ENCODE results near the gene UBE2S.
A peak's percentile ranks its signal among the peaks of the same experiment; 100 is the strongest.
"Not testable (repeated sequence)": the region's sequence is repeated elsewhere in the genome, so short reads cannot be mapped to it uniquely, and the experiment has no call there.

UBE2S gene

DNA sequence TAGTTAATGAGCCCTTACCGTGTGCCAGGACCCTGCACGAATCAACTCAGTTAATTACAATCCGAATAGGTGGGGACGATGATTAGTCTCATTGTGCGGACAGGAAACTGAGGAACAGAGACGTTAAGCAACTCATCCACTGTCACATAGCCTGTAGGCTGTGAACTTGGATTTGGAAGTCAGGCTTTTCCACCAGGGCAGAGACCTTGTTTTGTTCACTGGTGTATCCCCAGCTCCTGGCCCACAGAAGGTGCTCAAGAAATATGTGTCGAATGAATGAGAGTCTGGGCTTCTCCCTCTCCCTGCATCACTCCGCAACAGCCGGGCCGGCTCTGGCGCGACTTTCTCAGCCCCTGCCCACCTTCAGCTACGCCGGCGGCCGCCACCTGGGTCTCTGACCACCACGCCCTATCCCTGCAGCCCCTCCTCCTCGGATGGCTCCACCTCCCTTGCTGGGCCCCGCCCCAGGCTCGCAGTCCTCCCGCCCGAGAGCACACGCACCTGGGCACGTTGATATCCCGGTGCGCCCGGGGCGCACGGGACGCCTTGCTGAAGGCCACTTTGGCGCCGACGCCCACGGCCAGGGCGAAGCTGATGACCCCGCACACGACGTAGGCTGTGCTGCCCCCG, 34.2 kb upstream of the UBE2S start:
- no peak for DNase-seq

GRCh38 chr19:55441319-55441691, 33.7 kb upstream of the UBE2S start:
- DNase-seq: no peak

GRCh38 chr19:55440411-55441105, 33.0 kb upstream of the UBE2S start:
- DNase-seq: no peak

GRCh38 chr19:55439052-55439451, 31.5 kb upstream of the UBE2S start:
- no peak for DNase-seq

DNA sequence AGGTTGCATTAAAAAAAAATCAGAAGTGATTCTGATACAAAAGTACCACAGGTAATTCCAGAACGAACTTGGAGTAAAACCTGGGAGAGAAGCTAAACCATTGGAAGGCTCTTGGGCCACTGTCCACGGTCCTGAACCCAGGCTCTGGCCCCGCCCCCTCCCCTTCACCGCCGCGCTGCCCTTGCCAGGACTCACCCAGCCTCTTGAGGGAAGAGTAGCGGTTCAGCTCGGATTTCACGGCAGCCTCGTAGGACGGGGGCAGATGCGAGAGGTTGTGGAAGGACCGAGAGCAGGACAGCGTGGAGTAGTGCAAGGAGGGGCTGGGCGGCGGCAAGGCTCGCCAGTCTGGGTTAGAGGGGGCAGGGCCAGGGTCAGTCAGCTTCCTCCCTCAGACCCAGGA, 29.8 kb upstream of the UBE2S start:
- DNase-seq: peak; percentile 53

DNA sequence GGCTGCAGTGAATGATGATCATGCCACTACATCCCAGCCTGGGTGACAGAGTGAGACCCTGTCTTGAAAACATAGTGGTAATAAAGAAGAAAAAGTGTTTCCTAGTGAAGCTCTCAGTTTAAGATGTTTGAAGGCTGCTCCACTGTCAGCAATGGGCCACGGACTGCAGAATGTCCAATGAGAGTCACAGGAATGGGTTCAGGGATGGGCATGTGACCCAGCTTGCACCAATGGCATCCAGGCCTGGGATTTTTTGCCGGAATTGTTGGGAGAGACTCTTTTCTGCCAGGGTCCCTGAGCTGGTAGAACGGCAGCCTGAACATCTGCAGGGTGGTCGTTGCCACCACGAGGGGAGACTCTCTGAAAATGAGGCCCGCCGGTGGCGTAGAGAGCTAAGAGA, 29.3 kb upstream of the UBE2S start:
- DNase-seq: no peak

DNA sequence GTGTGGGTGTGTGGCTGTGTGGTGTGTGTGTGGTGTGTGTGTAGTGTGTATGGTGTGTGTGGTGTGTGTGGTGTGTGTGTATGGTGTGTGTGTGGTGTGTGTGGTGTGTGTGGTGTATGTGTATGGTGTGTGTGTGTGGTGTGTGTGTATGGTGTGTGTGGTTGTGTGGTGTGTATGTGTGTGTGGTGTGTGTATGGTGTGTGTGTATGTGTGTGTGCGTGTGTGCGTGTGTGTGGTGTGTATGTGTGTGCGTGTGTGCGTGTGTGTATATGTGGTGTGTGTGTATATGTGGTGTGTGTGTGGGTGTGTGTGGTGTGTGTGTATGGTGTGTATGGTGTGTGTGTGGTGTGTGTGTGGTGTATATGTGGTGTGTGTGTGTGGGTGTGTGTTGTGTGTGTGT, 27.4 kb upstream of the UBE2S start:
- no peak for DNase-seq

DNA sequence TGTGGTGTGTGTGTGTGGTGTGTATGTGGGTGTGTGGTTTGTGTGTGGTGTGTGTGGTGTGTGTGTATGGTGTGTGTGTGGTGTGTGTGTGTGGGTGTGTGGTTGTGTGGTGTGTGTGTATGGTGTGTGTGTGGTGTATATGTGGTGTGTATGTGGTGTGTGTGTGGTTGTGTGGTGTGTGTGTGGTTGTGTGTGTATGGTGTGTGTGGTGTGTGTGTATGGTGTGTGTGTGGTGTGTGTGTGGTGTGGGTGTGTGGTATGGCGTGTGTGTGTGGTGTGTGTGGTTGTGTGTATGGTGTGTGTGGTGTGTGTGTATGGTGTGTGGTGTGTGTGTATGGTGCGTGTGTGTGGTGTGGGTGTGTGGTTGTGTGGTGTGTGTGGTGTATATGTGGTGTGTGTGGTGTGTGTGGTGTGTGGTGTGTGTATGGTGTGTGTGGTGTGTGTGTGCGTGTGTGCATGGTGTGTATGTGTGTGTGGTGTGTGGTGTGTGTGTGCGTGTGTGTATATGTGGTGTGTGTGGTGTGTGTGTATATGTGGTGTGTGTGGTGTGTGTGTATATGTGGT, 26.9 kb upstream of the UBE2S start:
- DNase-seq: no peak

DNA sequence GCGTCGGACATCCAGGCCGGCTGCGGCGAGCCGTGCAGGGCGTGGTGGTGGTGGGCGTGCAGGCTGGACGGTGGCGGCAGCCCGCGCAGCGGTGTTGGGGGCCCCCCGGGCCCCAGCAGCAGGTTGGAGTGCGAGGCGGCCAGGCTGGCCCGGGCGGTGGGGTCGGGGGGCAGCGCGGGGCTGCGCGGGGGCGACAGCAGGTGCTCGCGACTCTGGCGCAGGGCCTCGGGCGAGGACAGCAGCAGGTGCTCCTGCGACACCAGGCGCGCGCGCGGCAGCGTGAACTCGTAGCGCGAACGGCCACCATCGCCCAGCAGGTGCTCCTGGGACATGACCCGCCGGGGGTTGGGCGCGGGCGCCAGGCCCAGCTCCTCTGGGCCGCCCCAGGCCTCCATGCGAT, 25.7 kb upstream of the UBE2S start:
- no peak for DNase-seq

- no peak for DNase-seq
Observed at GRCh38 chr19:55432241-55432959, 24.8 kb upstream of the UBE2S start.

- DNase-seq: no peak
Observed at GRCh38 chr19:55431183-55431582, 23.6 kb upstream of the UBE2S start.

DNA sequence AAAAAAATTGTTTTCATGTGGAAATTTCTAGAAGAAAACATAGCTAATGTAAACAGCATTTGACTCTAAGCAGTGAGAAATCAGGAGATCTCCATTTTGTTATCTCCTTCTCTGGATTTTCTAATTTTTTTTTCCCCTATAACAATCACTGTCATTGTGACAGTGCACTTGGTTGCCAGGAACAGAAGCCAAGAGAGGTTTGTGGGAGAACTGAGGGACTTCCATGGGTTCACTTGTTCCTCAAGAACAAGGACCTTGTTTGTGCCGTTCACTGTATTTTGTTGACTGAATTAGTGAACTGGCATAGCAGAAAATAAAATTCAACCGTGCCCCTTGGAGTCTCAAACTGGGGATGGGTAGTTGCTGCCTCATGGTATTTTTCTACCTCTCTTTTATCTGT, 18.5 kb upstream of the UBE2S start:
- DNase-seq: no peak

DNA sequence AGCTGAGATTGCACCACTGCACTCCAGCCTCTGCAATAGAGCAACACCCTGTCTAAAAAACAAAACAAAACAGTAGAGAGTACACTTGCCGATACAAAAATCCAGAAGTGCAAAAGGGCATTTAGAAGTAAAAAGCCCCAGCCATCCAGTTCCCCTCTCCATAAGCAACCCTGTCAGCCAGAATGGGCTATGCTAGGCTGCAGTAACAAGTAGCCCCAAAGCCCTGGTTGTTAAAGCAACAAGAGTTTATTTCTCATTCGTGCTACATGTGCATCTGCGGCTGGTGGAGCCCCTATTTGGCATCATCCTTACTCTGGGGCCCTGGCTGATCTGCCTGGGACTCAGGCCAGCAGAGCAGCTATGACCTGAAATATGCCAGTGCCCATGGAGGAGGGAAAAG, 16.9 kb upstream of the UBE2S start:
- no peak for DNase-seq

- DNase-seq: no peak
Observed at GRCh38 chr19:55423225-55424005, 15.8 kb upstream of the UBE2S start.

DNA sequence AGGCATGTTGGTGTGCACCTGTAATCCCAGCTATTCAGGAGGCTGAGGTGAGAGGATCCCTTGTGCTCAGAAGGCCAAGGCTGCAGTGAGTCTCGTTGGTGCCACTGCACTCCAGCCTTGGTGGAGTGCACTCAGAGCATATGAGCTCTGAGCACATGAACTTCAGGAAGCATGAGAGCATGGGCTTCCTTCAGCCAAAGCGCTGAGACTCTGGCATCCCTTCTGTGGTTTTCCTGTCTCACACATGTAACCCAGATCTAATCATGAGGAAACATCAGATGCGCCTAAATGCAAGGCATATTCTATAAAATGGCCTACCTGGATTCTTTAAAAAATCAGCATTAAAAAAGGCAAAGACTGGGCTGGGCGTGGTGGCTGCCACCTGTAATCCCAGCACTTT, 13.7 kb upstream of the UBE2S start:
- not testable (repeated sequence) for DNase-seq

GRCh38 chr19:55419624-55420236, 12.1 kb upstream of the UBE2S start:
- no peak for DNase-seq

- DNase-seq: no peak
Observed at GRCh38 chr19:55419103-55419502, 11.5 kb upstream of the UBE2S start.

DNA sequence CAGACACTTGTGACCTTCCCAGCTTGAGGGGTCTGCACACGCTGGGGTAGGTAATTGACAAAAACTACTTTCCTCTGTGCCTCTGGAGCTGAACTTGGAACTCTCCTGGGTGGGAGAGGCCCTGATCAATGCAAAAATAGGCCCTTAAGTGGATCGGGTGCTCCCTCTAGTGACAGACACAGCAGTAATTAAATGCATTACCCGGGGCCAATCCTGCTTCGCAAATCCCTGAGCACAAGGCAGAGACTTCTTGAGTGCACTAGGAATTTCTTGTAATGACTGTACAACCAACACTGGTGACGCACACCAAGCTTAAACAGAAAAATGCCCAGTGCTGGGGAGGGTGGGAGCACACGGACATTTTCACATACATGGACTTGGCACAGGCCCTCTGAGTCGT, 10.6 kb upstream of the UBE2S start:
- DNase-seq: peak; percentile 55

DNA sequence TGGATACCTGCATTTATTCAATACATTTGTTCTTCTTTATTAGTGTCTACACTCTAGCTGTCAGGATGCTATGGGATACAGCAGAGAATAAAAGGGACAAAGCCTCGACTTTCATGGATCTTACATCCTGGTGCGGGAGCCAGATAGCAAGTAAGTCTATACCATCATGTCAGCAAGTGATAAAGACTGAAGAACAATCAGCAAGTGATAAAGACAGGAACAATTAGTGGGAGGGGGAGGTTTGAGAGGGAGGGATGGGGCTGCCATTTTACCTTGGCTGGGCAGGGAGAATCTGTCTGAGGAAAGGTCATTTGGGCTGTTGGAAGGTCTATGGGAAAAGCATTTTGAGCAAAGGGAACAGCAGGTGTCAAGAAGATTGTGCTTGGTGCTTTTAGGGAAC, 2.6 kb upstream of the UBE2S start:
- DNase-seq: no peak

GRCh38 chr19:55409179-55409578, 1.6 kb upstream of the UBE2S start:
- not testable (repeated sequence) for DNase-seq

DNA sequence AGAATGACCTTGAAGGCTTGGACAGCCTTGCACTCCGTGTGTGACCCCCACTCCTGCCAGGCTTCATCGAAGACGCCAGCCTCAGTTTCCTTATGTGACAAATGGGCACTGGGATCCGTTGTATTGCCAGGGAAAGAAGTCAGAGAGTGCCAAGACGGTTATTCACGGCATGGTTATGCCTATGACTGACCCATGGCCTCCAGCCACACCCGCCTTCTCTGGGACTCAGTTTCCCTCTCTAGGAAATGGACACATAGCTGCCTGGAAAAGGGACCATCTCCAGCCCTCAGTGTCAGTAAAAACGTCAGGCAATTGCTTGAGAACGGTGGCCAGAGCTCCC, 915 bp upstream of the UBE2S start:
- DNase-seq: no peak

DNA sequence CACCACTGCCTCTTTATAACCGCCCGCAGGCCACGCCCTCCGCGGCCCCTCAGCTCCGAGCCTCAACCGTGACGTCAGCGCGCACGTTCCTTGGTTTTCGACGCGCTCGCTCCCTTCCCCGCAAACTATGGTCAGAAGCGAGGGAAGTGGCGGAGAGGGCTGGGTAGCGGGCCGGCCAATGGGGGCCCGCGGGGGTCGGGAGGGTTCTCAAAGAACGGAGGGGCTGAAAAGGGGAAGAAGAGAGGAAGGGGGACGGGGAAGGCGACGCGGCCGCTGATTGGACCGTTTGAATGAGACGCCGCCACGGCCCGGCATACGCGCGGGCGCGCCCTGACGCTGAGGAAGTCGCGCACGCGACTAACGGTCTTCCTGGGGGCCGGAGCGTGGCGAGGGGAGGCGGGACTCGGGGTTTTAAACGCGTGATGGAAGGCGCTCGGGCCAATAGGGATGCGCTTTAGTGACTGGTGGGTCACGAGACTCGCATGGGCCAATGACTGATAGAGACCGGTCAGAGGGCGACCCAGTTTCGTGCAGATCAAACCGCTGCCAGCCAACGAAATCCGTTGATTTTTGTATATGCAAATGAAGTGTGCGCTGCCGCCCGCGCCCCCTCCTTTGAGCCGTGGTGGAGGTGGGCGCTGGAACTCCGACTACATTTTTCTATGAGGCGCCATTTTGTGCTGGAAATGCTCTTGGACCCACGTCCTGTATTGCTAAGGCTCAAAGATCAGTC, 378 bp upstream of the UBE2S start:
- DNase-seq: peak; percentile 94
